Astrocyte of the cerebellum (primary cell): ENCODE measurements around the gene EID3.
"Not testable (repeated sequence)": the region's sequence is repeated elsewhere in the genome, so short reads cannot be mapped to it uniquely, and the experiment has no call there.

ENCODE experiments used
- DNase-seq: peaks from one replicate; pipeline ENCODE4 v3.0.0-alpha.2; 2011; ENCODE audit warnings: low read depth
- H3K4me3 ChIP-seq: 2 replicates; pipeline ENCODE4 v1.5.1; 2011; ENCODE audit warnings: mild to moderate bottlenecking, low read depth, low read length, moderate library complexity
- CTCF ChIP-seq: IDR thresholded peaks from 2 replicates; pipeline ENCODE4 v1.5.1; 2012; ENCODE audit warnings: low read length, low read depth, moderate library complexity, mild to moderate bottlenecking; ENCODE audit errors: missing control alignments
- in situ Hi-C: cut with HindIII; loops from 2 replicates; pipeline ENCODE4 v1.10.0; 2017; ENCODE audit warnings: low sequenced_read_pairs

The EID3 gene

GRCh38 chr12:104303538-104304151 is at the start of gene EID3:
Gene EID3, plus strand, starts transcription at chr12:104303739. Its CDS starts 196 bp downstream, at chr12:104303935.
- DNase-seq, result no peak
- no peak for TF ChIP-seq CTCF
- in situ Hi-C loops, result no loop called here
- H3K4me3 ChIP-seq, result peak within 1 kb of the TSS; percentile 35

- TF ChIP-seq CTCF, result no peak
- DNase-seq, result no peak
- H3K4me3 ChIP-seq, result no peak overlapping the region
- in situ Hi-C loops, result no loop called here
These were observed 45.5 kb upstream of the EID3 start for GRCh38 chr12:104257913-104258472.

- in situ Hi-C loops, result no loop called here
- no peak overlapping the region for H3K4me3 ChIP-seq
- TF ChIP-seq CTCF, result no peak
- no peak for DNase-seq
These were observed 45.0 kb upstream of the EID3 start for GRCh38 chr12:104258476-104259067.

GRCh38 chr12:104263026-104263425 is 40.5 kb upstream of the EID3 start:
- no peak for TF ChIP-seq CTCF
- H3K4me3 ChIP-seq, result no peak overlapping the region
- no peak for DNase-seq
- in situ Hi-C loops, result no loop called here

- in situ Hi-C loops, result no loop called here
- TF ChIP-seq CTCF, result no peak
- no peak overlapping the region for H3K4me3 ChIP-seq
- DNase-seq, result no peak
These were observed 39.8 kb upstream of the EID3 start for GRCh38 chr12:104263580-104264358.

GRCh38 chr12:104265436-104265835 is 38.1 kb upstream of the EID3 start:
- DNase-seq, H3K4me3 ChIP-seq, in situ Hi-C loops: not testable (repeated sequence)
